Right renal cortex interstitium (tissue), 3 donors: ENCODE measurements around the gene RET. TPM values are rescaled to one million over a fixed set of nuclear protein-coding genes. Genes with fewer than 3 reads are reported as not detected.
"Not testable (repeated sequence)": the region's sequence is repeated elsewhere in the genome, so short reads cannot be mapped to it uniquely, and the experiment has no call there.

Experiments
- DNase-seq, 3 donors: peaks; one replicate each; pipeline ENCODE4 v3.0.0-alpha.2; 2013; ENCODE audit warnings: low read depth in 3 of 3, low spot score in 2 of 3
- polyA plus RNA-seq, 3 donors: library from polyadenylated mRNA; unstranded; fragments of 120-200 nt; gene quantifications; one replicate each; pipeline ENCODE4 v1.2.1, GENCODE V29; 2013; ENCODE audit not compliant: insufficient read length in 3 of 3

Gene RET
- polyA plus RNA-seq, 3 donors = 19.4 to 22.7 (median 21.6) TPM

GRCh38 chr10:43130770-43131171 is 53.9 kb downstream of the RET start:
- DNase-seq = no peak

GRCh38 chr10:43131256-43131655 is 54.4 kb downstream of the RET start:
- no peak for DNase-seq

- no peak for DNase-seq
Measured at GRCh38 chr10:43131906-43132305, 55.0 kb downstream of the RET start.

GRCh38 chr10:43132867-43133787 is 56.3 kb downstream of the RET start:
- no peak for DNase-seq

GRCh38 chr10:43134126-43134905 is 57.4 kb downstream of the RET start:
- DNase-seq = no peak

- DNase-seq = no peak
Measured at GRCh38 chr10:43135064-43135463, 58.2 kb downstream of the RET start.

GRCh38 chr10:43135656-43136055 is 58.8 kb downstream of the RET start:
- DNase-seq = no peak

GRCh38 chr10:43136432-43136831 is 59.6 kb downstream of the RET start:
- DNase-seq = no peak

GRCh38 chr10:43136995-43137716 is 60.3 kb downstream of the RET start:
- peak in 1 of 3 donors; percentile 24 for DNase-seq

GRCh38 chr10:43137717-43138020 is 60.8 kb downstream of the RET start:
- DNase-seq = peak in 2 of 3 donors; percentile 46 to 47

GRCh38 chr10:43138021-43138756 is 61.3 kb downstream of the RET start, which contains the start of gene CSGALNACT2:
Gene CSGALNACT2, plus strand, starts transcription at chr10:43138445. Its CDS starts 16,705 bp downstream, at chr10:43155150.
- DNase-seq = peak; percentile 61 to 77 (median 72)

- peak in 2 of 3 donors; percentile 32 to 36 for DNase-seq
Measured at GRCh38 chr10:43138757-43139241, 61.9 kb downstream of the RET start.

- DNase-seq = no peak
Measured at GRCh38 chr10:43141421-43141820, 64.6 kb downstream of the RET start.

GRCh38 chr10:43145311-43145710 is 68.4 kb downstream of the RET start:
- DNase-seq = no peak

- not testable (repeated sequence) for DNase-seq
Measured at GRCh38 chr10:43145936-43146335, 69.1 kb downstream of the RET start.

GRCh38 chr10:43151371-43151770 is 74.5 kb downstream of the RET start:
- no peak for DNase-seq

GRCh38 chr10:43153901-43154300 is 77.0 kb downstream of the RET start:
- DNase-seq = no peak

- DNase-seq = no peak
Measured at GRCh38 chr10:43155221-43155620, 78.4 kb downstream of the RET start.

GRCh38 chr10:43155741-43156140 is 78.9 kb downstream of the RET start:
- DNase-seq = no peak
